Stimulated activated CD4-positive, alpha-beta T cell treated with anti-CD3 and anti-CD28 coated beads, TNF-alpha, amount 100 ng/mL, for 24 hours (primary cell): Measurements from ENCODE around the gene CNOT9.

ENCODE experiments used
- DNase-seq, 3 experiments: peaks; one replicate each; pipeline ENCODE4 v3.0.0-alpha.2; 2020; ENCODE audit warnings: low read depth in 3 of 3

Gene CNOT9

GRCh38 chr2:218578272-218578877 lies 9.7 kb downstream of the CNOT9 start:
- no peak for DNase-seq

- no peak for DNase-seq
Measured at GRCh38 chr2:218582076-218582475, 13.4 kb downstream of the CNOT9 start.

GRCh38 chr2:218583983-218584850 lies 15.6 kb downstream of the CNOT9 start:
- no peak for DNase-seq

GRCh38 chr2:218585541-218585940 lies 16.9 kb downstream of the CNOT9 start:
- no peak for DNase-seq

- DNase-seq: no peak
Measured at GRCh38 chr2:218605432-218605831, 36.8 kb downstream of the CNOT9 start.

- DNase-seq: no peak
Measured at GRCh38 chr2:218607436-218608115, 38.9 kb downstream of the CNOT9 start, which contains the start of gene PLCD4. PLCD4 (plus strand) TSS chr2:218607899; CDS start chr2:218615740, 7,841 bp downstream.

- DNase-seq: no peak
Measured at GRCh38 chr2:218615868-218616315, 47.3 kb downstream of the CNOT9 start.

GRCh38 chr2:218618102-218618860 lies 49.6 kb downstream of the CNOT9 start:
- no peak for DNase-seq

- no peak for DNase-seq
Measured at GRCh38 chr2:218621007-218621406, 52.4 kb downstream of the CNOT9 start.

GRCh38 chr2:218622606-218623365 lies 54.1 kb downstream of the CNOT9 start:
- DNase-seq: no peak

GRCh38 chr2:218623366-218623705 lies 54.7 kb downstream of the CNOT9 start:
- no peak for DNase-seq

GRCh38 chr2:218626369-218626768 lies 57.7 kb downstream of the CNOT9 start:
- DNase-seq: no peak

- DNase-seq: no peak
Measured at GRCh38 chr2:218627939-218628338, 59.3 kb downstream of the CNOT9 start.

GRCh38 chr2:218631837-218632236 lies 63.2 kb downstream of the CNOT9 start:
- DNase-seq: no peak

GRCh38 chr2:218635719-218636118 lies 67.1 kb downstream of the CNOT9 start:
- DNase-seq: no peak

GRCh38 chr2:218638372-218638771 lies 69.7 kb downstream of the CNOT9 start:
- DNase-seq: no peak

- no peak for DNase-seq
Measured at GRCh38 chr2:218642121-218642656, 73.5 kb downstream of the CNOT9 start.

- no peak for DNase-seq
Measured at GRCh38 chr2:218642786-218643185, 74.1 kb downstream of the CNOT9 start.

- DNase-seq: no peak
Measured at GRCh38 chr2:218643751-218644310, 75.2 kb downstream of the CNOT9 start.

GRCh38 chr2:218644721-218645120 lies 76.1 kb downstream of the CNOT9 start:
- DNase-seq: no peak

- no peak for DNase-seq
Measured at GRCh38 chr2:218645126-218645525, 76.5 kb downstream of the CNOT9 start.
